Spleen (tissue), 11 donors: Measurements from ENCODE around the gene EPAS1. TPM values are rescaled to one million over a fixed set of nuclear protein-coding genes. Genes with fewer than 3 reads are reported as not detected.

Source experiments
- DNase-seq: peaks from one replicate; pipeline ENCODE4 v3.0.0-alpha.2; 2020
- H3K27ac ChIP-seq, 8 donors: fragments of 200-600 bp; sonication (generic) in 7 of 8; 1 replicate in 4 of 8; 2 replicates in 4 of 8; pipeline versions ENCODE4 v1.5.0 to v1.8.0; 2016 to 2021; ENCODE audit warnings: inconsistent platforms in 4 of 8, mild to moderate bottlenecking in 4 of 8, moderate library complexity in 1 of 8
- H3K27me3 ChIP-seq, 7 donors: fragments of 200-600 bp; sonication (generic) in 6 of 7; replicated peaks in 1 of 7; 1 replicate in 4 of 7; 2 replicates in 3 of 7; pipeline versions ENCODE4 v1.5.0 to v1.8.0; 2016 to 2021; ENCODE audit warnings: inconsistent platforms in 3 of 7, mild to moderate bottlenecking in 1 of 7
- H3K36me3 ChIP-seq, 6 donors: fragments of 200-600 bp; sonication (generic) in 5 of 6; 1 replicate in 4 of 6; 2 replicates in 2 of 6; pipeline versions ENCODE4 v1.5.0 to v1.8.0; 2016 to 2021; ENCODE audit warnings: inconsistent platforms in 2 of 6
- H3K4me1 ChIP-seq, 6 donors: fragments of 200-600 bp; sonication (generic) in 5 of 6; 1 replicate in 3 of 6; 2 replicates in 3 of 6; pipeline versions ENCODE4 v1.5.0 to v1.8.0; 2016 to 2021; ENCODE audit warnings: inconsistent platforms in 3 of 6
- H3K4me3 ChIP-seq, 8 donors: fragments of 200-600 bp; sonication (generic) in 7 of 8; 1 replicate in 4 of 8; 2 replicates in 4 of 8; pipeline versions ENCODE4 v1.5.0 to v1.8.0; 2016 to 2021; ENCODE audit warnings: inconsistent platforms in 4 of 8, mild to moderate bottlenecking in 4 of 8, moderate library complexity in 2 of 8
- H3K9me3 ChIP-seq, 8 donors: fragments of 200-600 bp; sonication (generic) in 7 of 8; 1 replicate in 4 of 8; 2 replicates in 4 of 8; pipeline versions ENCODE4 v1.5.0 to v1.8.0; 2016 to 2021; ENCODE audit warnings: inconsistent platforms in 4 of 8
- CTCF ChIP-seq, 11 experiments: fragments of 200-600 bp in 7 of 11; fragments of 450-650 bp in 4 of 11; sonication (generic) in 4 of 11; IDR thresholded peaks in 8 of 11; conservative IDR thresholded peaks in 3 of 11; 1 replicate in 7 of 11; 2 replicates in 4 of 11; pipeline versions ENCODE4 v1.4.0 to v1.8.0; 2016 to 2021; ENCODE audit warnings: antibody characterized with exemption in 11 of 11, inconsistent platforms in 4 of 11, mild to moderate bottlenecking in 1 of 11
- POLR2A ChIP-seq, 3 donors: fragments of 450-650 bp; IDR thresholded peaks; one replicate each; pipeline ENCODE4 v1.5.1; 2017; ENCODE audit warnings: antibody characterized with exemption in 3 of 3, mild to moderate bottlenecking in 1 of 3
- POLR2AphosphoS5 ChIP-seq, 3 donors: sonication (generic); formaldehyde crosslinking; IDR thresholded peaks; one replicate each; pipeline ENCODE4 v1.5.1; 2017; ENCODE audit warnings: antibody characterized with exemption in 3 of 3
- WGBS, 5 donors: extraction: QIAGEN DNeasy Blood & Tissue Kit in 3 of 5; methylation state at CpG; one replicate each; pipeline versions ENCODE4 v1.1.5 to v1.1.7; 2013 to 2018; 5-methylcytosine and 5-hydroxymethylcytosine counted together
- intact Hi-C: fragments of 100-400 bp; cut with DNase I; formaldehyde crosslinking; loops from one replicate; pipeline ENCODE4 v1.15.0; 2023; ENCODE audit warnings: low total_unique reads
- polyA plus RNA-seq, 3 donors: library from polyadenylated mRNA; stranded (reverse); fragments of 200-250 nt; gene quantifications; one replicate each; pipeline ENCODE4 v1.2.1, GENCODE V29; 2013
- total RNA-seq, 7 donors: library from RNA; depleted of rRNA in 3 of 7; stranded (reverse); fragments of >200 nt in 3 of 7; fragmentation: NEBNext Ultra II Directional in 4 of 7; extraction: Animal tissue kit (Norgen Biotek cat#: 25700) in 4 of 7; gene quantifications; one replicate each; pipeline versions ENCODE4 v1.1.0 to v1.2.1, GENCODE V29; 2016 to 2021
- donor health status: healthy with polysubstance abuse.
- donor health status: DM: no; HTN: no; CAD: no; lungs with moderate emphysema.
- donor health status: DM: no; HTN: no; CAD: no.
- donor health status: Bipolar disorder and iron deficiency.
- donor health status: healthy.
- donor health status: DM: no; HTN: no; CAD: no.
- donor health status: DM: yes; HTN: yes; CAD: no.

EPAS1 gene
- total and polyA plus RNA-seq, 10 donors, result 30.5 to 330 (median 213) TPM

GRCh38 chr2:46411245-46411641 is 114.0 kb downstream of the EPAS1 start:
- H3K27me3 ChIP-seq, result no peaks in the 10 kb centered on the region
- WGBS, 5 donors, result 92 to 100% (median 94%) methylated on average over 2 of the region's 2 CpGs

GRCh38 chr2:46411985-46412384 is 114.8 kb downstream of the EPAS1 start:
- Histone ChIP-seq H3K4me1 (peaks cover 0 to 3% (median 0%) of the 10 kb centered on the region in 6 donors), H3K27ac (no peak overlapping the region), H3K36me3 (no peaks in the 10 kb centered on the region), H3K4me3 (no peak overlapping the region), H3K27me3 (no peaks in the 10 kb centered on the region), H3K9me3 (peaks cover 0 to 22% (median 18%) of the 10 kb centered on the region in 8 donors)
- intact Hi-C loops, result no loop called here
- DNase-seq, result no peak
- TF ChIP-seq CTCF (IDR thresholded peaks at IDR 0.05 in 8 of 11, conservative IDR thresholded peaks at IDR 0.05 in 3 of 11) (no peak), POLR2A (IDR thresholded peaks at IDR 0.05) (no peak), POLR2AphosphoS5 (IDR thresholded peaks at IDR 0.05) (no peak)
- 92 to 100% (median 95%) methylated on average over 1 of the region's 1 CpG for WGBS, 5 donors

More at GRCh38 chr2:46411245-46411641, 114.0 kb downstream of the EPAS1 start:
- no peak for TF ChIP-seq CTCF (IDR thresholded peaks at IDR 0.05 in 8 of 11, conservative IDR thresholded peaks at IDR 0.05 in 3 of 11)
- TF ChIP-seq POLR2AphosphoS5 (IDR thresholded peaks at IDR 0.05), result no peak
- no peak for TF ChIP-seq POLR2A (IDR thresholded peaks at IDR 0.05)
- Histone ChIP-seq H3K27ac (no peak overlapping the region), H3K4me1 (peaks cover 0 to 3% (median 0%) of the 10 kb centered on the region in 6 donors), H3K4me3 (no peak overlapping the region), H3K36me3 (no peaks in the 10 kb centered on the region), H3K9me3 (peaks cover 0 to 15% (median 11%) of the 10 kb centered on the region in 8 donors)
- DNase-seq, result no peak
- intact Hi-C loops, result no loop called here

GRCh38 chr2:46413111-46413510 is 115.9 kb downstream of the EPAS1 start:
- Histone ChIP-seq H3K4me3 (no peak overlapping the region), H3K27ac (no peak overlapping the region), H3K27me3 (no peaks in the 10 kb centered on the region), H3K9me3 (peaks cover 0 to 33% (median 28%) of the 10 kb centered on the region in 8 donors), H3K4me1 (peaks cover 0 to 3% (median 0%) of the 10 kb centered on the region in 6 donors), H3K36me3 (no peaks in the 10 kb centered on the region)
- TF ChIP-seq POLR2AphosphoS5 (IDR thresholded peaks at IDR 0.05) (no peak), CTCF (IDR thresholded peaks at IDR 0.05 in 8 of 11, conservative IDR thresholded peaks at IDR 0.05 in 3 of 11) (no peak), POLR2A (IDR thresholded peaks at IDR 0.05) (no peak)
- DNase-seq, result no peak
- 77 to 88% (median 86%) methylated on average over 2 of the region's 2 CpGs for WGBS, 5 donors
- intact Hi-C loops, result no loop called here

GRCh38 chr2:46413631-46414030 is 116.4 kb downstream of the EPAS1 start:
- TF ChIP-seq POLR2A (IDR thresholded peaks at IDR 0.05) (no peak), POLR2AphosphoS5 (IDR thresholded peaks at IDR 0.05) (no peak), CTCF (IDR thresholded peaks at IDR 0.05 in 8 of 11, conservative IDR thresholded peaks at IDR 0.05 in 3 of 11) (no peak)
- Histone ChIP-seq H3K36me3 (no peaks in the 10 kb centered on the region), H3K27me3 (no peaks in the 10 kb centered on the region), H3K4me3 (no peak overlapping the region), H3K27ac (no peak overlapping the region), H3K9me3 (peaks cover 0 to 39% (median 33%) of the 10 kb centered on the region in 8 donors), H3K4me1 (peaks cover 0 to 3% (median 0%) of the 10 kb centered on the region in 6 donors)
- intact Hi-C loops, result no loop called here
- DNase-seq, result no peak
